IMR-90 (cell line): ENCODE results near the gene CFAP299.

ENCODE experiments used
- BHLHE40 ChIP-seq: fragments of 150-350 bp; IDR thresholded peaks from 2 replicates; pipeline ENCODE4 v1.6.1; 2016; ENCODE audit warnings: mild to moderate bottlenecking, low read depth, low read length
- CHD1 ChIP-seq: IDR thresholded peaks from 2 replicates; pipeline ENCODE4 v1.6.1; 2012; ENCODE audit warnings: low read depth, low read length, improper control_type of control experiment
- ELK1 ChIP-seq: fragments of 150-350 bp; IDR thresholded peaks from 2 replicates; pipeline ENCODE4 v1.6.1; 2016; ENCODE audit warnings: low read depth, mild to moderate bottlenecking, low read length, moderate library complexity, borderline replicate concordance
- MAFK ChIP-seq: IDR thresholded peaks from 2 replicates; pipeline ENCODE4 v1.6.1; 2012; ENCODE audit warnings: low read depth, low read length, improper control_type of control experiment
- MAZ ChIP-seq: IDR thresholded peaks from 2 replicates; pipeline ENCODE4 v1.6.1; 2012; ENCODE audit warnings: low read depth, mild to moderate bottlenecking, low read length, improper control_type of control experiment, moderate library complexity, borderline replicate concordance
- MXI1 ChIP-seq: IDR thresholded peaks from 2 replicates; pipeline ENCODE4 v1.6.1; 2012; ENCODE audit warnings: low read depth, mild to moderate bottlenecking, low read length, moderate library complexity, borderline replicate concordance
- NFE2L2 ChIP-seq: fragments of 150-350 bp; IDR thresholded peaks from 2 replicates; pipeline ENCODE4 v1.6.1; 2016; ENCODE audit warnings: low read depth, mild to moderate bottlenecking, low read length
- POLR2A ChIP-seq: IDR thresholded peaks from 2 replicates; pipeline ENCODE4 v1.6.1; 2012; ENCODE audit warnings: mild to moderate bottlenecking, low read depth, low read length
- RAD21 ChIP-seq: IDR thresholded peaks from 2 replicates; pipeline ENCODE4 v1.6.1; 2012; ENCODE audit warnings: low read length, improper control_type of control experiment
- SMC3 ChIP-seq: fragments of 150-350 bp; IDR thresholded peaks from 2 replicates; pipeline ENCODE4 v1.6.1; 2016; ENCODE audit warnings: low read depth, mild to moderate bottlenecking, antibody characterized with exemption, low read length, moderate library complexity
- USF2 ChIP-seq: fragments of 150-350 bp; IDR thresholded peaks from 2 replicates; pipeline ENCODE4 v1.6.1; 2017; ENCODE audit warnings: mild to moderate bottlenecking, antibody characterized with exemption, low read length, low read depth
- TF ChIP-seq, protein P1 (sequence below): conservative IDR thresholded peaks from 2 replicates; pipeline ENCODE4 v1.5.1; 2012; ENCODE audit warnings: mild to moderate bottlenecking, low read depth, low read length, improper control_type of control experiment

GRCh38 chr4:80370635-80371034, 35.1 kb downstream of the CFAP299 start:
- TF ChIP-seq USF2 (no peak), POLR2A (no peak), MXI1 (no peak), SMC3 (no peak), MAZ (no peak), BHLHE40 (no peak), NFE2L2 (no peak), RAD21 (no peak), ELK1 (no peak), MAFK (no peak), CHD1 (no peak)
- TF ChIP-seq, protein P1, sequence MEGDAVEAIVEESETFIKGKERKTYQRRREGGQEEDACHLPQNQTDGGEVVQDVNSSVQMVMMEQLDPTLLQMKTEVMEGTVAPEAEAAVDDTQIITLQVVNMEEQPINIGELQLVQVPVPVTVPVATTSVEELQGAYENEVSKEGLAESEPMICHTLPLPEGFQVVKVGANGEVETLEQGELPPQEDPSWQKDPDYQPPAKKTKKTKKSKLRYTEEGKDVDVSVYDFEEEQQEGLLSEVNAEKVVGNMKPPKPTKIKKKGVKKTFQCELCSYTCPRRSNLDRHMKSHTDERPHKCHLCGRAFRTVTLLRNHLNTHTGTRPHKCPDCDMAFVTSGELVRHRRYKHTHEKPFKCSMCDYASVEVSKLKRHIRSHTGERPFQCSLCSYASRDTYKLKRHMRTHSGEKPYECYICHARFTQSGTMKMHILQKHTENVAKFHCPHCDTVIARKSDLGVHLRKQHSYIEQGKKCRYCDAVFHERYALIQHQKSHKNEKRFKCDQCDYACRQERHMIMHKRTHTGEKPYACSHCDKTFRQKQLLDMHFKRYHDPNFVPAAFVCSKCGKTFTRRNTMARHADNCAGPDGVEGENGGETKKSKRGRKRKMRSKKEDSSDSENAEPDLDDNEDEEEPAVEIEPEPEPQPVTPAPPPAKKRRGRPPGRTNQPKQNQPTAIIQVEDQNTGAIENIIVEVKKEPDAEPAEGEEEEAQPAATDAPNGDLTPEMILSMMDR = no peak
